GM12878 (cell line): ENCODE results near the gene KRT37. TPM values are rescaled to one million over a fixed set of nuclear protein-coding genes. Genes with fewer than 3 reads are reported as not detected.

Source experiments
- ATAC-seq: fragments of 200-7000 bp; cut with Tn5 transposase; 3 replicates; pipeline ENCODE4 v1.9.1; 2020; ENCODE audit warnings: mild to moderate bottlenecking, moderate library complexity
- BruUV-seq: library from RNA; stranded (reverse); fragments of 400-500 nt; replicated peaks from 2 replicates; lab custom pipeline; 2021; lab: Mats Ljungman, UMichigan
- CTCF ChIA-PET: fragments of 300-600 bp; sonication (Branson Sonifier 250); formaldehyde crosslinking; extraction: SDS; loops from one replicate; lab custom pipeline; 2021; ENCODE audit warnings: inconsistent platforms; lab: Yijun Ruan, JAX
- POLR2A ChIA-PET: fragments of 350-600 bp; formaldehyde crosslinking; extraction: SDS; loops from one replicate; lab custom pipeline; 2021; ENCODE audit warnings: inconsistent platforms; lab: Charles Lee
- RAD21 ChIA-PET: fragments of 300-600 bp; sonication (Branson Sonifier 250); formaldehyde crosslinking; loops from one replicate; lab custom pipeline; 2023; ENCODE audit warnings: antibody characterized with exemption; ENCODE audit not compliant: unreplicated experiment; lab: Charles Lee
- SMC1A ChIA-PET: fragments of 300-600 bp; sonication (Branson Sonifier 250); formaldehyde crosslinking; loops from one replicate; lab custom pipeline; 2023; ENCODE audit not compliant: unreplicated experiment, uncharacterized antibody; lab: Charles Lee
- DNase-seq: peaks from one replicate; pipeline ENCODE4 v3.0.0-alpha.2; 2011; ENCODE audit warnings: low read depth, low spot score
- FAIRE-seq: peaks from 3 replicates; lab custom pipeline; 2011; peaks lifted over from hg19 to GRCh38; lab: Jason Lieb, UNC
- H2AFZ ChIP-seq: 2 replicates; pipeline ENCODE4 v1.6.0; 2011; ENCODE audit warnings: low read depth, low read length, control low read depth; ENCODE audit not compliant: control insufficient read depth
- H3K27ac ChIP-seq: 2 replicates; pipeline ENCODE4 v1.5.1; 2011; ENCODE audit warnings: control low read depth; ENCODE audit not compliant: control insufficient read depth, insufficient read depth
- H3K27me3 ChIP-seq, 2 experiments: replicated peaks in 1 of 2; 2 replicates each; pipeline versions ENCODE4 v1.6.0 to v1.6.1; 2011; ENCODE audit warnings: low read length in 1 of 2; ENCODE audit not compliant: control insufficient read depth in 2 of 2, insufficient read depth in 2 of 2
- H3K36me3 ChIP-seq, 2 experiments: 2 replicates each; pipeline ENCODE4 v1.5.1; 2011; ENCODE audit warnings: low read length in 1 of 2; ENCODE audit not compliant: control insufficient read depth in 2 of 2, insufficient read depth in 2 of 2
- H3K4me1 ChIP-seq: 2 replicates; pipeline ENCODE4 v1.6.1; 2011; ENCODE audit warnings: mild to moderate bottlenecking, low read length, moderate library complexity, mixed read lengths; ENCODE audit not compliant: control insufficient read depth, insufficient read depth
- H3K4me2 ChIP-seq: 2 replicates; pipeline ENCODE4 v1.6.0; 2011; ENCODE audit warnings: control low read depth; ENCODE audit not compliant: control insufficient read depth, insufficient read depth
- H3K4me3 ChIP-seq: fragments of 200-600 bp; sonication (generic); 2 replicates; pipeline ENCODE4 v1.5.1; 2016
- H3K79me2 ChIP-seq: 2 replicates; pipeline ENCODE4 v1.6.0; 2011; ENCODE audit warnings: low read length; ENCODE audit not compliant: control insufficient read depth, insufficient read depth
- H3K9ac ChIP-seq: 2 replicates; pipeline ENCODE4 v1.8.0; 2011; ENCODE audit warnings: low read length, control low read depth, mixed read lengths; ENCODE audit not compliant: control insufficient read depth, insufficient read depth
- H3K9me3 ChIP-seq: replicated peaks from 3 replicates; pipeline ENCODE4 v1.5.1; 2011; ENCODE audit warnings: mild to moderate bottlenecking, low read length; ENCODE audit not compliant: control insufficient read depth, insufficient read depth
- H4K20me1 ChIP-seq: 2 replicates; pipeline ENCODE4 v1.6.0; 2011; ENCODE audit not compliant: control insufficient read depth, insufficient read depth
- CREM ChIP-seq: IDR thresholded peaks from 2 replicates; pipeline ENCODE4 v1.6.1; 2014; ENCODE audit warnings: antibody characterized with exemption, low read depth
- EP300 ChIP-seq, 2 experiments: fragments of 150-350 bp in 1 of 2; IDR thresholded peaks; 2 replicates each; pipeline ENCODE4 v1.6.1; 2011 to 2012; ENCODE audit warnings: low read depth in 2 of 2, low read length in 2 of 2, borderline replicate concordance in 1 of 2, improper control_type of control experiment in 1 of 2, inconsistent platforms in 1 of 2; ENCODE audit not compliant: control insufficient read depth in 1 of 2
- PML ChIP-seq: IDR thresholded peaks from 2 replicates; pipeline ENCODE4 v1.6.1; 2012; ENCODE audit warnings: low read length, inconsistent platforms
- RAD51 ChIP-seq: fragments of 450-650 bp; IDR thresholded peaks from 2 replicates; pipeline ENCODE4 v1.6.1; 2016; ENCODE audit warnings: moderate library complexity, mild to moderate bottlenecking, inconsistent platforms
- RUNX3 ChIP-seq: IDR thresholded peaks from 2 replicates; pipeline ENCODE4 v1.6.1; 2012; ENCODE audit warnings: low read length, inconsistent platforms
- ZNF217 ChIP-seq: fragments of 450-650 bp; IDR thresholded peaks from 2 replicates; pipeline ENCODE4 v1.6.1; 2017; ENCODE audit warnings: antibody characterized with exemption, mild to moderate bottlenecking
- in situ Hi-C: fragments of 300-500 bp; cut with MboI; formaldehyde crosslinking; loops from 9 replicates; pipeline ENCODE4 v1.14.3; 2018; ENCODE audit warnings: mixed read lengths
- intact Hi-C: fragments of 100-400 bp; cut with micrococcal nuclease; formaldehyde crosslinking; loops from one replicate; pipeline ENCODE4 v1.14.2; 2022; ENCODE audit not compliant: unreplicated experiment
- polyA plus RNA-seq, 11 experiments: library from polyadenylated mRNA; depleted of rRNA in 4 of 11; unstranded in 6 of 11; stranded (reverse) in 5 of 11; fragments of >200 nt; fragmentation: Nextera tagmentation in 4 of 11; fragmentation: Illumina TruSeq in 1 of 11; extraction: Ambion mirVana in 4 of 11; extraction: Trizol in 1 of 11; gene quantifications; 1 replicate in 1 of 11; 2 replicates in 10 of 11; pipeline versions ENCODE4 v1.2.1 to v1.2.3, GENCODE V29; 2011 to 2016; ENCODE audit warnings: inconsistent platforms in 2 of 11, missing spikeins in 2 of 11, low read depth in 1 of 11
- total RNA-seq, 4 experiments: library from RNA; depleted of rRNA in 3 of 4; stranded (reverse); fragments of >200 nt in 3 of 4; fragmentation: Illumina TruSeq in 1 of 4; extraction: Trizol in 1 of 4; gene quantifications; 2 replicates each; pipeline versions ENCODE4 v1.2.1 to v1.2.3, GENCODE V29; 2013 to 2021
- TF ChIP-seq, protein P1 (sequence below): fragments of 450-650 bp; formaldehyde crosslinking; IDR thresholded peaks from 2 replicates; pipeline ENCODE4 v1.4.0; 2020; ENCODE audit warnings: mild to moderate bottlenecking, moderate library complexity
- TF ChIP-seq, protein P2 (sequence below): IDR thresholded peaks from 2 replicates; pipeline ENCODE4 v1.6.1; 2011; ENCODE audit warnings: low read depth, mild to moderate bottlenecking, low read length, moderate library complexity, borderline replicate concordance; ENCODE audit errors: extremely low read depth
- TF ChIP-seq, protein P3 (sequence below): IDR thresholded peaks from 2 replicates; pipeline ENCODE4 v1.6.1; 2011; ENCODE audit warnings: low read depth, low read length, improper control_type of control experiment, borderline replicate concordance

Gene KRT37
- total and polyA plus RNA-seq, 10 of the 15 experiments (the other 5 are each of a cell fraction or from before 2014, with no cell fraction given): not detected

DNA sequence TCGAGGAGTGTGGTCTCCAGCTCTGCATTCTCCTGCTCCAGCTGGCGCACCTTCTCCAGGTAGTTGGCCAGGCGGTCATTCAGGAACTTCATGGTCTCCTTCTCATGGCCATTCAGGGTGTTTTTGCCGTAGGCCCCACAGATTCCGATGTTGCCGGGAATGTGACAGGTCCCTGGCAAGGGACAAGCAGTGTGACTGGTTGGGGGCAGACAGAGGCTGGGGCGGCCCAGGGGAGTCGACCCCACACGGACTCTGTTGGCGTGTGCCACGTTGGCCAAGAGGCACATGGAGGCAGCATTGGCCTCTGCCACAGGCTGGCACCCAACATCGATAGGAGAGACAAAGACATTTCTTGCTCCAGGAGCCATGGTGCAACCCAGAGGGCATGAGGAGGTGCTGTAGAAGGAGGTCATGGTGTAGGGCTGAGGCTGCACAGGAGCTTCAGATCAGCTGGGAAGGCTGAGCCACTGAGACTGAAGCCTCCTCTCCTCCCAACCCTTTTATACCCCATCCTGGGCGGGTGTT lies at the start of gene KRT37 (continued):
- TF ChIP-seq, protein P1, sequence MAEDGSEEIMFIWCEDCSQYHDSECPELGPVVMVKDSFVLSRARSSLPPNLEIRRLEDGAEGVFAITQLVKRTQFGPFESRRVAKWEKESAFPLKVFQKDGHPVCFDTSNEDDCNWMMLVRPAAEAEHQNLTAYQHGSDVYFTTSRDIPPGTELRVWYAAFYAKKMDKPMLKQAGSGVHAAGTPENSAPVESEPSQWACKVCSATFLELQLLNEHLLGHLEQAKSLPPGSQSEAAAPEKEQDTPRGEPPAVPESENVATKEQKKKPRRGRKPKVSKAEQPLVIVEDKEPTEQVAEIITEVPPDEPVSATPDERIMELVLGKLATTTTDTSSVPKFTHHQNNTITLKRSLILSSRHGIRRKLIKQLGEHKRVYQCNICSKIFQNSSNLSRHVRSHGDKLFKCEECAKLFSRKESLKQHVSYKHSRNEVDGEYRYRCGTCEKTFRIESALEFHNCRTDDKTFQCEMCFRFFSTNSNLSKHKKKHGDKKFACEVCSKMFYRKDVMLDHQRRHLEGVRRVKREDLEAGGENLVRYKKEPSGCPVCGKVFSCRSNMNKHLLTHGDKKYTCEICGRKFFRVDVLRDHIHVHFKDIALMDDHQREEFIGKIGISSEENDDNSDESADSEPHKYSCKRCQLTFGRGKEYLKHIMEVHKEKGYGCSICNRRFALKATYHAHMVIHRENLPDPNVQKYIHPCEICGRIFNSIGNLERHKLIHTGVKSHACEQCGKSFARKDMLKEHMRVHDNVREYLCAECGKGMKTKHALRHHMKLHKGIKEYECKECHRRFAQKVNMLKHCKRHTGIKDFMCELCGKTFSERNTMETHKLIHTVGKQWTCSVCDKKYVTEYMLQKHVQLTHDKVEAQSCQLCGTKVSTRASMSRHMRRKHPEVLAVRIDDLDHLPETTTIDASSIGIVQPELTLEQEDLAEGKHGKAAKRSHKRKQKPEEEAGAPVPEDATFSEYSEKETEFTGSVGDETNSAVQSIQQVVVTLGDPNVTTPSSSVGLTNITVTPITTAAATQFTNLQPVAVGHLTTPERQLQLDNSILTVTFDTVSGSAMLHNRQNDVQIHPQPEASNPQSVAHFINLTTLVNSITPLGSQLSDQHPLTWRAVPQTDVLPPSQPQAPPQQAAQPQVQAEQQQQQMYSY (CRISPR knock-in tag): no peak
- TF ChIP-seq, protein P2, sequence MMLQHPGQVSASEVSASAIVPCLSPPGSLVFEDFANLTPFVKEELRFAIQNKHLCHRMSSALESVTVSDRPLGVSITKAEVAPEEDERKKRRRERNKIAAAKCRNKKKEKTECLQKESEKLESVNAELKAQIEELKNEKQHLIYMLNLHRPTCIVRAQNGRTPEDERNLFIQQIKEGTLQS: no peak
- no peak for TF ChIP-seq EP300 (IDR thresholded peaks at IDR 0.05; ENCODE audit: borderline replicate concordance in 1 of 2, control insufficient read depth in 1 of 2, low read depth in 2 of 2, low read length in 2 of 2)
- TF ChIP-seq PML: no peak
- TF ChIP-seq ZNF217: no peak
- no peak for TF ChIP-seq CREM
- TF ChIP-seq RAD51: no peak

DNA sequence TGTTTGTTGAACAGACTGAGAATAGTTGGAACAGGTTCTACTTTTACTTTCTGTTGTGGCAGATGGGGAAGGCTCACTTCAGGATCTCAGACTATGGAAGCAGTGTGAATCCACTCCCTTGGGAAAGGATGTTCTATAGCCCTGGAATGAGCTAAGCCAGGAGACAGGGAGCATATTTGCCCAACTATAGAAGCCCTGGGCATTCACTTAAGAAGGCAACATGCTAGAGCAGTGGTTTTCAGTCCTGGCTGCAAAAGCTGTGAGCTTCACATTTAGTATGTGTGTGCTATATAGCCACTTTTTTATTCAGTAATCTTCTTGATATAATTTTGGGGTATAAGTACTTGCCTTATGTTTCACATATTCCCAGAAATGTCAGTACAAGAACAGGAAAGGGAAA lies 44.0 kb upstream of the KRT37 start:
- intact Hi-C loops (no loop called here), in situ Hi-C loops (no loop called here)
- SMC1A ChIA-PET: no interaction called here
- FAIRE-seq (no peak), DNase-seq (no peak), ATAC-seq (no peak)
- TF ChIP-seq RUNX3: no peak
- TF ChIP-seq, protein P3, sequence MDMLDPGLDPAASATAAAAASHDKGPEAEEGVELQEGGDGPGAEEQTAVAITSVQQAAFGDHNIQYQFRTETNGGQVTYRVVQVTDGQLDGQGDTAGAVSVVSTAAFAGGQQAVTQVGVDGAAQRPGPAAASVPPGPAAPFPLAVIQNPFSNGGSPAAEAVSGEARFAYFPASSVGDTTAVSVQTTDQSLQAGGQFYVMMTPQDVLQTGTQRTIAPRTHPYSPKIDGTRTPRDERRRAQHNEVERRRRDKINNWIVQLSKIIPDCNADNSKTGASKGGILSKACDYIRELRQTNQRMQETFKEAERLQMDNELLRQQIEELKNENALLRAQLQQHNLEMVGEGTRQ: no peak
- Histone ChIP-seq H3K4me2 (no peak overlapping the region), H3K4me3 (no peak overlapping the region), H4K20me1 (no peaks in the 10 kb centered on the region), H3K36me3 (no peaks in the 10 kb centered on the region), H3K9ac (no peak overlapping the region), H3K4me1 (no peaks in the 10 kb centered on the region), H2AFZ (no peak overlapping the region), H3K79me2 (no peaks in the 10 kb centered on the region), H3K9me3 (no peaks in the 10 kb centered on the region), H3K27me3 (no peaks in the 10 kb centered on the region; a peak in 1 of 4 replicates), H3K27ac (no peak overlapping the region)
- POLR2A ChIA-PET: no interaction called here
- RAD21 ChIA-PET: no interaction called here
- no TSS peak for BruUV-seq
- CTCF ChIA-PET: no interaction called here
